T47D (cell line): Measurements from ENCODE around the gene SLC35B4.

Source experiments
- DNase-seq, 2 experiments: peaks; one replicate each; pipeline versions ENCODE4 v3.0.0 to v3.0.0-alpha.2; 2011 to 2012; ENCODE audit warnings: low read depth in 1 of 2, low spot score in 1 of 2
- JUND ChIP-seq: IDR thresholded peaks from 2 replicates; pipeline ENCODE4 v1.6.1; 2012; ENCODE audit warnings: low read depth
- in situ Hi-C: cut with HindIII; loops from 2 replicates; pipeline ENCODE4 v1.10.0; 2016; ENCODE audit warnings: low sequenced_read_pairs, low pct_unique_long_range_greater_than_20kb

SLC35B4 gene

GRCh38 chr7:134316539-134317344, at the start of gene SLC35B4:
TSS of gene SLC35B4 (minus strand) at chr7:134316930. CDS start at chr7:134316751, 179 bp downstream.
- in situ Hi-C loops: no loop called here

GRCh38 chr7:134366481-134366880, 49.8 kb upstream of the SLC35B4 start:
- no peak for TF ChIP-seq JUND
- DNase-seq: no peak
- in situ Hi-C loops: no loop called here

More at GRCh38 chr7:134316539-134317344, at the start of gene SLC35B4:
- peak; percentile 85 to 94 for DNase-seq
- TF ChIP-seq JUND: no peak

GRCh38 chr7:134365341-134366054, 48.8 kb upstream of the SLC35B4 start:
- in situ Hi-C loops: no loop called here
- no peak for DNase-seq
- no peak for TF ChIP-seq JUND

GRCh38 chr7:134364619-134365037, 47.9 kb upstream of the SLC35B4 start:
- DNase-seq: no peak
- in situ Hi-C loops: no loop called here
- no peak for TF ChIP-seq JUND

GRCh38 chr7:134362587-134363483, 46.1 kb upstream of the SLC35B4 start:
- TF ChIP-seq JUND: no peak
- in situ Hi-C loops: no loop called here
- no peak for DNase-seq

- DNase-seq: no peak
- no peak for TF ChIP-seq JUND
- in situ Hi-C loops: no loop called here
These were observed 43.2 kb upstream of the SLC35B4 start for GRCh38 chr7:134359787-134360432.

GRCh38 chr7:134357486-134357885, 40.8 kb upstream of the SLC35B4 start:
- DNase-seq: no peak
- no peak for TF ChIP-seq JUND
- in situ Hi-C loops: no loop called here

GRCh38 chr7:134356421-134356936, 39.7 kb upstream of the SLC35B4 start:
- no peak for DNase-seq
- in situ Hi-C loops: no loop called here
- TF ChIP-seq JUND: no peak

- peak in 1 of 2 experiments; percentile 78 for DNase-seq
- TF ChIP-seq JUND: no peak
- in situ Hi-C loops: no loop called here
These were observed 39.2 kb upstream of the SLC35B4 start for GRCh38 chr7:134355927-134356326.

- no peak for DNase-seq
- in situ Hi-C loops: no loop called here
- no peak for TF ChIP-seq JUND
These were observed 38.3 kb upstream of the SLC35B4 start for GRCh38 chr7:134355004-134355525.

- no peak for TF ChIP-seq JUND
- in situ Hi-C loops: no loop called here
- no peak for DNase-seq
These were observed 36.7 kb upstream of the SLC35B4 start for GRCh38 chr7:134353411-134353810.
